Transverse colon (tissue), 4 donors: ENCODE measurements around the gene PIGS. TPM values are rescaled to one million over a fixed set of nuclear protein-coding genes. Genes with fewer than 3 reads are reported as not detected.

Experiments
- DNase-seq: peaks from one replicate; pipeline ENCODE4 v3.0.0-alpha.2; 2019
- H3K27ac ChIP-seq, 4 donors: fragments of 200-600 bp; sonication (generic); 2 replicates each; pipeline ENCODE4 v1.5.1; 2016 to 2018; ENCODE audit warnings: inconsistent platforms in 4 of 4
- H3K27me3 ChIP-seq: fragments of 200-600 bp; sonication (generic); 2 replicates; pipeline ENCODE4 v1.5.1; 2017; ENCODE audit warnings: inconsistent platforms
- H3K36me3 ChIP-seq, 4 donors: fragments of 200-600 bp; sonication (generic); 2 replicates each; pipeline ENCODE4 v1.5.1; 2017 to 2019; ENCODE audit warnings: inconsistent platforms in 4 of 4
- H3K4me1 ChIP-seq, 4 donors: fragments of 200-600 bp; sonication (generic); 2 replicates each; pipeline ENCODE4 v1.5.1; 2017 to 2020; ENCODE audit warnings: inconsistent platforms in 4 of 4
- H3K4me3 ChIP-seq, 4 donors: fragments of 200-600 bp; sonication (generic); 1 replicate in 1 of 4; 2 replicates in 3 of 4; pipeline versions ENCODE4 v1.5.1 to v1.6.1; 2017 to 2019; ENCODE audit warnings: inconsistent platforms in 4 of 4
- H3K9me3 ChIP-seq, 2 donors: fragments of 200-600 bp; sonication (generic); 2 replicates each; pipeline ENCODE4 v1.5.1; 2017 to 2019; ENCODE audit warnings: inconsistent platforms in 2 of 2
- EP300 ChIP-seq: sonication (generic); formaldehyde crosslinking; IDR thresholded peaks from one replicate; pipeline ENCODE4 v1.6.1; 2017; ENCODE audit warnings: antibody characterized with exemption, low read depth
- POLR2A ChIP-seq: fragments of 450-650 bp; IDR thresholded peaks from one replicate; pipeline ENCODE4 v1.6.1; 2016; ENCODE audit warnings: antibody characterized with exemption, mild to moderate bottlenecking, moderate library complexity
- POLR2AphosphoS5 ChIP-seq, 3 donors: sonication (generic); formaldehyde crosslinking; IDR thresholded peaks; one replicate each; pipeline ENCODE4 v1.6.1; 2016; ENCODE audit warnings: antibody characterized with exemption in 3 of 3
- WGBS, 2 donors: methylation state at CpG; one replicate each; pipeline ENCODE4 v1.1.5; 2018; ENCODE audit warnings: low coverage in 1 of 2; 5-methylcytosine and 5-hydroxymethylcytosine counted together
- in situ Hi-C, 4 donors: fragments of 200-750 bp; cut with MboI; loops; one replicate each; pipeline versions ENCODE4 v1.15.0 to v1.15.1; 2017; ENCODE audit warnings: low sequenced_read_pairs in 3 of 4, low pct_ligation_motif_present in 1 of 4, low pct_unique_long_range_greater_than_20kb in 1 of 4
- intact Hi-C: fragments of 100-400 bp; cut with DNase I; formaldehyde crosslinking; loops from one replicate; pipeline ENCODE4 v1.15.1; 2023; ENCODE audit warnings: low total_unique reads
- total RNA-seq, 4 donors: library from RNA; depleted of rRNA; stranded (reverse); fragments of >200 nt; gene quantifications; one replicate each; pipeline ENCODE4 v1.1.0, GENCODE V29; 2016
- TF ChIP-seq, protein P1 (sequence below), 5 experiments: fragments of 200-600 bp in 3 of 5; fragments of 450-650 bp in 2 of 5; sonication (generic) in 3 of 5; IDR thresholded peaks; 1 replicate in 2 of 5; 2 replicates in 3 of 5; pipeline ENCODE4 v1.5.1; 2016 to 2017; ENCODE audit warnings: antibody characterized with exemption in 5 of 5, inconsistent platforms in 3 of 5, mild to moderate bottlenecking in 2 of 5, moderate library complexity in 1 of 5

The PIGS gene
- total RNA-seq, 4 donors from 2014 or later = 18.1 to 182 (median 87.6) TPM

DNA sequence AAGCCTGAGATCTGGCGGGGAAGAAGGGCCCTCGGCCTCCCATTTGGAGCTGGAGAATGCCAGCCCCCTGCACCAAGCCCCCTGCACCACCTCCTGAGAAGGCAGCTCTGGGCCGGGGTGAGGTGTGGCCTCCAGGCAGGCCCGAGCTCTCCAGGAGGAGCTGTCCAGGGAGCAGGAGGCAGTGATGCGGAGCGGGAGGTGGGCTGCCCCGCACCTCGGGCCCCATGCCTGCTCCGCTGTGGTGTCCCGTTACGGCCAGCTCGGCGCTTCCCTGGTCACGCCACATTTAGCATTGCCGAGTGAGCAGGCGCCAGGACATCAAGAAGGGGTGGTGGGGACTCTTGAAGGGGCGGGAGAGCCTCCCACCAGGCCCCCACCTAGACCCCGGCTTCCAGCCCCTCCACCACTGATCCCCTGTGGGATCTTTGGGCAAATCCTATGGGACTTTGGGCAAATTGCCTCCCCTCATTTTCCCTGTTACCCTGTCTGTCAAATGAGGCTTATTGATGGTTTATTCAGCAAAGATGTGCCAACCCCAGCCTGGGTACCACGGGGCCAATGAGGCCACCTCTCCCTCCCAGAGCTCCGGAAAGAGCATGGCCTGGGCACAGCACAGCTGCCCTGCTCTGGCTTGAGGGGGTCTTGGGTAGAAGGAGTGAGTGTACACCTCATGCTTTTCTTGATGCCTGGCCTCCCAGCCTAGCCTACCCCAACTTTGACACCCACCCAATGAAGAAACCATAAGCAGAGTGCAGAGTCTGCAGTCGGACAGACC, 49.8 kb downstream of the PIGS start:
- TF ChIP-seq EP300 (no peak), POLR2A (no peak), POLR2AphosphoS5 (IDR thresholded peaks at IDR 0.05) (no peak)
- TF ChIP-seq, protein P1, sequence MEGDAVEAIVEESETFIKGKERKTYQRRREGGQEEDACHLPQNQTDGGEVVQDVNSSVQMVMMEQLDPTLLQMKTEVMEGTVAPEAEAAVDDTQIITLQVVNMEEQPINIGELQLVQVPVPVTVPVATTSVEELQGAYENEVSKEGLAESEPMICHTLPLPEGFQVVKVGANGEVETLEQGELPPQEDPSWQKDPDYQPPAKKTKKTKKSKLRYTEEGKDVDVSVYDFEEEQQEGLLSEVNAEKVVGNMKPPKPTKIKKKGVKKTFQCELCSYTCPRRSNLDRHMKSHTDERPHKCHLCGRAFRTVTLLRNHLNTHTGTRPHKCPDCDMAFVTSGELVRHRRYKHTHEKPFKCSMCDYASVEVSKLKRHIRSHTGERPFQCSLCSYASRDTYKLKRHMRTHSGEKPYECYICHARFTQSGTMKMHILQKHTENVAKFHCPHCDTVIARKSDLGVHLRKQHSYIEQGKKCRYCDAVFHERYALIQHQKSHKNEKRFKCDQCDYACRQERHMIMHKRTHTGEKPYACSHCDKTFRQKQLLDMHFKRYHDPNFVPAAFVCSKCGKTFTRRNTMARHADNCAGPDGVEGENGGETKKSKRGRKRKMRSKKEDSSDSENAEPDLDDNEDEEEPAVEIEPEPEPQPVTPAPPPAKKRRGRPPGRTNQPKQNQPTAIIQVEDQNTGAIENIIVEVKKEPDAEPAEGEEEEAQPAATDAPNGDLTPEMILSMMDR (IDR thresholded peaks at IDR 0.05) = no peak
- in situ Hi-C loops (no loop called here), intact Hi-C loops (no loop called here)
- peaks cover 10 to 22% (median 18%) of the 10 kb centered on the region in 4 donors for H3K4me1 ChIP-seq
- H3K27ac ChIP-seq = no peak overlapping the region
- no peak overlapping the region for H3K4me3 ChIP-seq
- H3K9me3 ChIP-seq = no peaks in the 10 kb centered on the region
- no peaks in the 10 kb centered on the region for H3K27me3 ChIP-seq
- H3K36me3 ChIP-seq = no peaks in the 10 kb centered on the region
- no peak for DNase-seq
- WGBS, 2 donors = 76% methylated on average over 21 of the region's 21 CpGs; no CpG with 5 or more reads in 1 of the 2 donors

DNA sequence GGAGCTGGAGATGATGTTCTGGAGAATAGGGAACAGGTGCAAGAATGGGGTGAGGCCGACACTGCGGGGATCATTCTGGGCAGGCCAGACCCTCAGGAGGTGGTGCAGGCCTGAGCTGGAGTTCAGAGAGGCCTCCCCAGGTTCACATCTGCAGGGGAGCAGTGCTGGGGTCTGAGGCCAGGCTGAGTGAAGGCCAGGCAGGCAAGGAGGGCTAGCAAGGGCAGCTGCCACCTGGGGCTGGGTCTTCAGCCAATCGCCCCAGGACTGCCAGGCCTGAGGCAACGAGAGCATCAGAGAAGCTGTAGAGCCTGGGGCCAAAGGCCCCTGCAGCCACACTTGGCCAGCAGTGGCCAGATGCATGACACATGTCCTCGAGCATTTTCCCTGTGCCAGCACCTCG, 50.6 kb downstream of the PIGS start:
- in situ Hi-C loops = no loop called here
- no peak overlapping the region for H3K4me3 ChIP-seq

DNA sequence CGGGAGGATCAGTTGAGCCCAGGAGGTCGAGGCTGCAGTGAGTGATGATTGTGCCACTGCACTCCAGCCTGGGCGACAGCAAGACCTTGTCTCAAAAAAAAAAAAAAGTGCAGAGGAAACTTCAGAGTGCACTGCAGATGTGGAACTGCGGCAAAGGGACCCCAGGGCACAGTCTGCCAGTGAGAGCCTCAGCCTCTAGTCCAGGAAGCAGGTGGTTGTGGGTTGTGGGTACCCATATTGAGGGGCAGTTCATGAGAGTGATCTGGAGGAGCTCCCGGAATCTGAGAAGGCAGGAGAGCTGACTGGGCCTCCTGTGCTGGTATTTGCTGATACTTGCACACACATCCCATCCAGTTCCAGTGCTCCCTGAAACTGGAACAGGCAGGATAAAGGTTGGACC, 52.1 kb downstream of the PIGS start:
- Histone ChIP-seq H3K36me3 (no peaks in the 10 kb centered on the region), H3K4me1 (peaks cover 0 to 8% (median 4%) of the 10 kb centered on the region in 4 donors), H3K27me3 (no peaks in the 10 kb centered on the region), H3K27ac (no peak overlapping the region), H3K9me3 (no peaks in the 10 kb centered on the region), H3K4me3 (no peak overlapping the region)
- intact Hi-C loops (no loop called here), in situ Hi-C loops (no loop called here)
- WGBS, 2 donors = 63% methylated on average over 5 of the region's 5 CpGs; no CpG with 5 or more reads in 1 of the 2 donors
- peak; percentile 35 for DNase-seq
- TF ChIP-seq POLR2AphosphoS5 (IDR thresholded peaks at IDR 0.05) (no peak), EP300 (no peak)

More for the DNA sequence above, 50.6 kb downstream of the PIGS start:
- TF ChIP-seq, protein P1 (IDR thresholded peaks at IDR 0.05) = no peak
- no peak for TF ChIP-seq POLR2A
- peaks cover 10 to 14% (median 14%) of the 10 kb centered on the region in 4 donors for H3K4me1 ChIP-seq
- intact Hi-C loops = no loop called here
- no peak overlapping the region for H3K27ac ChIP-seq
- H3K9me3 ChIP-seq = no peaks in the 10 kb centered on the region
- H3K27me3 ChIP-seq = no peaks in the 10 kb centered on the region
- WGBS, 2 donors = 87% methylated on average over 6 of the region's 6 CpGs; no CpG with 5 or more reads in 1 of the 2 donors
- DNase-seq = no peak
- no peaks in the 10 kb centered on the region for H3K36me3 ChIP-seq

DNA sequence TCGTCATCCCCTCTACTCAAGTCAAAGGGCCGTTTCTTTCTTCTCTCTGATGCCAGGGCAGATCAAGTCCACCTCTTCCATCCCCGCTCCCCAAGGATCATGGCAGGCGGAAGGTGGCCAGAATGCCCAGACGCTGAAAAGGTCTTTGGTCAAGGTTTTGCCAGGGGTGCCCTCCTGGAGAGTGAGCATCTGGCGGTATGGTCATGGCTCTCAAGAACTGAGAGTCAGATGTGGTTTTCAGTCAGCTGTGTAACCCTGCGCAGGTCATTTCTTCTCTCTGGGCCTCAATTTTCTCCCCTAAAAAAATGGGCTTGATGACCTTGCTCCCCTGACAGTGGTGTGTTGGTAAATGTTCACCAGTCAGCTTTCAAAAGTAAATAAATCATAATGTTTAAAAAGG, 52.7 kb downstream of the PIGS start:
- H3K36me3 ChIP-seq = no peaks in the 10 kb centered on the region
- intact Hi-C loops = no loop called here
- DNase-seq = no peak
- TF ChIP-seq, protein P1 (IDR thresholded peaks at IDR 0.05) = no peak
- TF ChIP-seq POLR2A = no peak
- TF ChIP-seq POLR2AphosphoS5 (IDR thresholded peaks at IDR 0.05) = no peak
- TF ChIP-seq EP300 = no peak
- H3K4me3 ChIP-seq = no peak overlapping the region
- in situ Hi-C loops = no loop called here
- H3K4me1 ChIP-seq = peaks cover 0 to 12% (median 9%) of the 10 kb centered on the region in 4 donors
- 79% methylated on average over 7 of the region's 7 CpGs; no CpG with 5 or more reads in 1 of the 2 donors for WGBS, 2 donors
- H3K27me3 ChIP-seq = no peaks in the 10 kb centered on the region
- H3K9me3 ChIP-seq = no peaks in the 10 kb centered on the region
- no peak overlapping the region for H3K27ac ChIP-seq
